ENCODE results near the gene FYN. TPM values are rescaled to one million over a fixed set of nuclear protein-coding genes. Genes with fewer than 3 reads are reported as not detected.
A peak's percentile ranks its signal among the peaks of the same experiment; 100 is the strongest.

Gene FYN
- total RNA-seq (2021) (34.3 and 46.7 TPM in 2 replicates), Bru-seq, nascent RNA (percentile 67 among the genes with signal in this experiment), BruChase-seq, experiment 1, labeled RNA remaining after a 2-hour chase (percentile 57 among the genes with signal in this experiment), BruChase-seq, experiment 2, labeled RNA remaining after a 6-hour chase (percentile 46 among the genes with signal in this experiment)
- long read RNA-seq, transcript FYN-202 (14 exons, 3,628 nt): major isoform, 51 of 101 reads
- long read RNA-seq, transcript FYN-205 (14 exons, 3,234 nt): minor isoform, 10 of 101 reads
- long read RNA-seq, partial matches to known transcripts: 10 of 101 reads
- long read RNA-seq, other reads (novel, unspliced or antisense): 27 of 101 reads

GRCh38 chr6:111873178-111874024 is at the start of gene FYN:
TSS of gene FYN (minus strand) at chr6:111873452. CDS start at chr6:111720051, 153,401 bp downstream.
- Histone ChIP-seq H3K27ac (ENCODE audit: low read depth, low read length, poor library complexity, severe bottlenecking) (no peak within 1 kb of the TSS), H3K27me3 (replicated peaks; ENCODE audit: insufficient read depth, low read depth, low read length, poor library complexity) (peaks cover 11% of the 10 kb centered on the region), H3K4me1 (ENCODE audit: insufficient read depth, low read length, poor library complexity, severe bottlenecking) (peaks cover 15% of the 10 kb centered on the region), H3K36me3 (ENCODE audit: insufficient read depth, low read length, poor library complexity, severe bottlenecking) (no peaks in the 10 kb centered on the region), H3K4me3 (ENCODE audit: low read depth, low read length, poor library complexity, severe bottlenecking) (peak within 1 kb of the TSS; percentile 68), H3K9me3 (ENCODE audit: low read depth, low read length, poor library complexity, severe bottlenecking) (no peaks in the 10 kb centered on the region)
- peak; percentile 98 for DNase-seq (ENCODE audit: low spot score)
- intact Hi-C loops (cut with micrococcal nuclease; ENCODE audit: unreplicated experiment): loop anchor here (5.0 to 10.0 kb wide), 2 partner anchors 124 to 281 kb away; no protein-coding TSS in a partner anchor
- ChIA-PET CTCF (no interaction called here), POLR2A (ENCODE audit: low non-redundant PET) (interaction anchor here (0.6 kb wide), 1 partner anchor 36 kb away, joined by 3 read pairs; no protein-coding TSS in a partner anchor)
- BruUV-seq (replicated peaks): no TSS peak
- TF ChIP-seq EZH2 (IDR thresholded peaks at IDR 0.05; ENCODE audit: borderline replicate concordance, low read depth, low read length, poor library complexity, severe bottlenecking) (no peak), CTCF (conservative IDR thresholded peaks at IDR 0.05; ENCODE audit: low read depth, low read length) (peak; percentile 39)

DNA sequence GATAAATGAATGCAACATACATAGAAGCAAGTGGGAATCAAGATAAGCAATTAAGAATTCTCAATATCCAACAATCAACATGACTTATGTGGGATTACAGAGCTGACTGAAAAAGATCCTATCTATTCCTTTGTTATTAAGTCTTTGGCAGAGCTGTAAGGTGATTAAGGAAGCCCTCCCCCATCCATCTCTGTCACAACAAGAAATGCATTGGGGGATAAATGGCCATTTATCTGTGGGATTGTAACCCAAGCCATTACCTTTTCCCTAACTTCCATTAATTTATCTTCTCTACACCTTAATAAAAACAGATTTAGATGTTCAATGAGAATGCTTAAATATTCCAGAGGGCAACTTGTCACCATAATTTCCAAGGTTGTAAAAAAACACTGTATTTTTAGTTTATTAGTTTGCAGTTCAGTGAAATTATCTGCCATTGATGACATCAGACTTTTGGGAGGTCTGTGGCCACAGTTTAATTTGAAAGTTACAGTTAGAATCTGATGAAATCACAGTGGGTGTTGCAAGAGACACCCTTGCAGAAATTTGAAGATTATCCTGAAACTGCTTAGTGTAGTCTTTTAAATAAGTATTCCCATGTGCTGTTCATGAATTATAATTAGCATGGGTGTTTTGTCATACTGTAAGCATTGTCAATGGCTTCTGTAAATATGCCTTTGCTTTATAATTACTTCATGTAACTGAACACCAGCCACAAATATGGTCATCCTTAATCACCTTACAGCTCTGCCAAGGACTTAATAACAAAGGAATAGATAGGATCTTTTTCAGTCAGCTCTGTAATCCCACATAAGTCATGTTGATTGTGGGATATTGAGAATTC is 49.4 kb upstream of the FYN start:
- H3K27ac ChIP-seq (ENCODE audit: low read depth, low read length, poor library complexity, severe bottlenecking): peak overlapping the region; percentile 29

More for the DNA sequence above, 49.4 kb upstream of the FYN start:
- intact Hi-C loops (cut with micrococcal nuclease; ENCODE audit: unreplicated experiment): loop anchor here (10.0 kb wide), 1 partner anchor 62 kb away; no protein-coding TSS in a partner anchor
- Histone ChIP-seq H3K36me3 (ENCODE audit: insufficient read depth, low read length, poor library complexity, severe bottlenecking) (no peaks in the 10 kb centered on the region), H3K27me3 (replicated peaks; ENCODE audit: insufficient read depth, low read depth, low read length, poor library complexity) (no peaks in the 10 kb centered on the region), H3K9me3 (ENCODE audit: low read depth, low read length, poor library complexity, severe bottlenecking) (no peaks in the 10 kb centered on the region), H3K4me1 (ENCODE audit: insufficient read depth, low read length, poor library complexity, severe bottlenecking) (peaks cover 19% of the 10 kb centered on the region), H3K4me3 (ENCODE audit: low read depth, low read length, poor library complexity, severe bottlenecking) (no peak overlapping the region)
- peak; percentile 51 for DNase-seq (ENCODE audit: low spot score)
- CTCF ChIA-PET: no interaction called here
- BruUV-seq (replicated peaks): no TSS peak
- POLR2A ChIA-PET (ENCODE audit: low non-redundant PET): no interaction called here
- TF ChIP-seq CTCF (conservative IDR thresholded peaks at IDR 0.05; ENCODE audit: low read depth, low read length): no peak
- no peak for TF ChIP-seq EZH2 (IDR thresholded peaks at IDR 0.05; ENCODE audit: borderline replicate concordance, low read depth, low read length, poor library complexity, severe bottlenecking)
